ENCODE data around the gene ZNF836. TPM values are rescaled to one million over a fixed set of nuclear protein-coding genes. Genes with fewer than 3 reads are reported as not detected.
A peak's percentile ranks its signal among the peaks of the same experiment; 100 is the strongest.

The ZNF836 gene
- total and polyA plus RNA-seq, 9 of the 15 experiments (the other 6 are each of a cell fraction or from before 2014, with no cell fraction given): 0.24 to 0.69 (median 0.64) TPM; not detected in 2

DNA sequence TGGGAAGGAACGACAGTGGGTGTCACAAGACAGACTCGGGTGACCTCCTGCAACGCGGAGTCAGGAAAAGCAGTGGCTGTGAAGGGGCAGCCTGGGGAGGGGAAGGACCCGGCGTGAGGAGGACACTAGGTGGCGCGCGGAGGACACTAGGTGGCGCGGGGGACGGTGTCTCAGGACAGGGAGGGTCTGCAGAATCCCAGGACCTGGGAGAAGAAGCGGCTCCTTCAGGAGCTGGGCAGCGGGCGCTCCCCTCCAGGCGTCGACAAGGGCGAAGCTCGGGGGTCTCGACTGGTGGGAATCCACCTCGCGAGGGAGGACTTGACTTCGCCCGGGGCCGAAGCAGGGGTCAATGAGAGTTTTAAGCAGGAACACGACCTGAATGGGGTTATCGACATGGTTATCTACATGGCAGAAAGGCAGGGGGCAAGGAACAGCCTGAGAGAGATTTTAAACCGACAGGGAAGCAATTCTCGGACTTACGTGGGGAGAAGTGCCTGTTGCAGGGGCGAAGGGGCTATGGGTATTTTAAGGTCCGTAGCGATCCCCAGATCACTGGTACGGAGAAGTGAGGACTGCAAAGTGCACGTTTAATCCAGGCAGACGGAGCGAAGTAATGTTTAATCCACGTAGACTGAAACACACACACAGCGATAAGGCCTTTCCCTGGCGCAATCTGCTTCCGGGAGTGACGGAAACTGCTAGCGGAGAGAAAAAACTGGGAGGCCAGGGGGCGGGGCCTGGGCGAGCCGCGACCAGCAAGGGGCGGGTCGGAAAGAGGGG, 32.0 kb downstream of the ZNF836 start, which contains the start of gene ZNF616 (continued):
- TF ChIP-seq CBX1 (IDR thresholded peaks at IDR 0.05; ENCODE audit: low read depth) (peak; percentile 45; the same call in 1 of the 2 replicates), CTCFL (IDR thresholded peaks at IDR 0.05; ENCODE audit: borderline replicate concordance, insufficient read depth, low read depth, low read length, poor library complexity, severe bottlenecking) (peak; percentile 66), PYGO2 (tag; IDR thresholded peaks at IDR 0.05) (no peak), POLR2G (IDR thresholded peaks at IDR 0.05; ENCODE audit: low read depth, low read length) (peak; percentile 85), U2AF1 (optimal IDR thresholded peaks at IDR 0.05; ENCODE audit: low read depth, low read length) (no peak), MEF2A (IDR thresholded peaks at IDR 0.05; ENCODE audit: control insufficient read depth, low read depth, low read length) (0 out of 2 replicates have a peak, but pooled peaks have one; percentile 1), HCFC1 (IDR thresholded peaks at IDR 0.05; ENCODE audit: low read depth, low read length) (peak; percentile 56)
- TF ChIP-seq, protein P1, sequence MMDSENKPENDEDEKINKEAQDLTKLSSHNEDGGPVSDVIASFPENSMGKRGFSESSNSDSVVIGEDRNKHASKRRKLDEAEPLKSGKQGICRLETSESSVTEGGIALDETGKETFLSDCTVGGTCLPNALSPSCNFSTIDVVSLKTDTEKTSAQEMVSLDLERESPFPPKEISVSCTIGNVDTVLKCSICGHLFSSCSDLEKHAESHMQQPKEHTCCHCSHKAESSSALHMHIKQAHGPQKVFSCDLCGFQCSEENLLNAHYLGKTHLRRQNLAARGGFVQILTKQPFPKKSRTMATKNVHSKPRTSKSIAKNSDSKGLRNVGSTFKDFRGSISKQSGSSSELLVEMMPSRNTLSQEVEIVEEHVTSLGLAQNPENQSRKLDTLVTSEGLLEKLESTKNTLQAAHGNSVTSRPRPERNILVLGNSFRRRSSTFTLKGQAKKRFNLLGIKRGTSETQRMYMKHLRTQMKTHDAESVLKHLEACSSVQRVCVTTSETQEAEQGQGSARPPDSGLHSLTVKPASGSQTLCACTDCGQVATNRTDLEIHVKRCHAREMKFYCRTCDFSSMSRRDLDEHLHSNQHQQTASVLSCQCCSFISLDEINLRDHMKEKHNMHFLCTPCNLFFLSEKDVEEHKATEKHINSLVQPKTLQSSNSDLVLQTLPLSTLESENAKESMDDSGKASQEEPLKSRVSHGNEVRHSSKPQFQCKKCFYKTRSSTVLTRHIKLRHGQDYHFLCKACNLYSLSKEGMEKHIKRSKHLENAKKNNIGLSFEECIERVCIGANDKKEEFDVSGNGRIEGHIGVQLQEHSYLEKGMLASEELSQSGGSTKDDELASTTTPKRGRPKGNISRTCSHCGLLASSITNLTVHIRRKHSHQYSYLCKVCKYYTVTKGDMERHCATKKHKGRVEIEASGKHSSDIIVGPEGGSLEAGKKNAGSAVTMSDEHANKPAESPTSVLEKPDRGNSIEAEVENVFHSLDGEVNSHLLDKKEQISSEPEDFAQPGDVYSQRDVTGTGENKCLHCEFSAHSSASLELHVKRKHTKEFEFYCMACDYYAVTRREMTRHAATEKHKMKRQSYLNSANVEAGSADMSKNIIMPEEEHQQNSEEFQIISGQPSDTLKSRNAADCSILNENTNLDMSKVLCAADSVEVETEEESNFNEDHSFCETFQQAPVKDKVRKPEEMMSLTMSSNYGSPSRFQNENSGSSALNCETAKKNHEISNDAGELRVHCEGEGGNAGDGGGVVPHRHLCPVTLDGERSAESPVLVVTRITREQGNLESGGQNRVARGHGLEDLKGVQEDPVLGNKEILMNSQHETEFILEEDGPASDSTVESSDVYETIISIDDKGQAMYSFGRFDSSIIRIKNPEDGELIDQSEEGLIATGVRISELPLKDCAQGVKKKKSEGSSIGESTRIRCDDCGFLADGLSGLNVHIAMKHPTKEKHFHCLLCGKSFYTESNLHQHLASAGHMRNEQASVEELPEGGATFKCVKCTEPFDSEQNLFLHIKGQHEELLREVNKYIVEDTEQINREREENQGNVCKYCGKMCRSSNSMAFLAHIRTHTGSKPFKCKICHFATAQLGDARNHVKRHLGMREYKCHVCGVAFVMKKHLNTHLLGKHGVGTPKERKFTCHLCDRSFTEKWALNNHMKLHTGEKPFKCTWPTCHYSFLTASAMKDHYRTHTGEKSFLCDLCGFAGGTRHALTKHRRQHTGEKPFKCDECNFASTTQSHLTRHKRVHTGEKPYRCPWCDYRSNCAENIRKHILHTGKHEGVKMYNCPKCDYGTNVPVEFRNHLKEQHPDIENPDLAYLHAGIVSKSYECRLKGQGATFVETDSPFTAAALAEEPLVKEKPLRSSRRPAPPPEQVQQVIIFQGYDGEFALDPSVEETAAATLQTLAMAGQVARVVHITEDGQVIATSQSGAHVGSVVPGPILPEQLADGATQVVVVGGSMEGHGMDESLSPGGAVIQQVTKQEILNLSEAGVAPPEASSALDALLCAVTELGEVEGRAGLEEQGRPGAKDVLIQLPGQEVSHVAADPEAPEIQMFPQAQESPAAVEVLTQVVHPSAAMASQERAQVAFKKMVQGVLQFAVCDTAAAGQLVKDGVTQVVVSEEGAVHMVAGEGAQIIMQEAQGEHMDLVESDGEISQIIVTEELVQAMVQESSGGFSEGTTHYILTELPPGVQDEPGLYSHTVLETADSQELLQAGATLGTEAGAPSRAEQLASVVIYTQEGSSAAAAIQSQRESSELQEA (IDR thresholded peaks at IDR 0.05; ENCODE audit: low read depth): peak; percentile 48

Data from K562 (cell line).